Fibroblast of villous mesenchyme (primary cell): ENCODE measurements around the gene ANXA6. TPM values are rescaled to one million over a fixed set of nuclear protein-coding genes. Genes with fewer than 3 reads are reported as not detected.

Experiments used
- DNase-seq: peaks from one replicate; pipeline ENCODE4 v3.0.0-alpha.2; 2010; ENCODE audit warnings: low read depth
- H3K4me3 ChIP-seq: 2 replicates; pipeline ENCODE4 v1.5.1; 2011; ENCODE audit warnings: low read depth, mild to moderate bottlenecking, low read length
- total RNA-seq: library from RNA; depleted of rRNA; stranded (reverse); fragments of >200 nt; gene quantifications from 2 replicates; pipeline ENCODE4 v1.2.3, GENCODE V29; 2012
- TF ChIP-seq, protein P1 (sequence below): IDR thresholded peaks from 2 replicates; pipeline ENCODE4 v1.5.1; 2012; ENCODE audit warnings: low read depth, mild to moderate bottlenecking, low read length; ENCODE audit not compliant: insufficient read depth

Gene ANXA6
- total RNA-seq, 1 donor: 537 TPM

DNA sequence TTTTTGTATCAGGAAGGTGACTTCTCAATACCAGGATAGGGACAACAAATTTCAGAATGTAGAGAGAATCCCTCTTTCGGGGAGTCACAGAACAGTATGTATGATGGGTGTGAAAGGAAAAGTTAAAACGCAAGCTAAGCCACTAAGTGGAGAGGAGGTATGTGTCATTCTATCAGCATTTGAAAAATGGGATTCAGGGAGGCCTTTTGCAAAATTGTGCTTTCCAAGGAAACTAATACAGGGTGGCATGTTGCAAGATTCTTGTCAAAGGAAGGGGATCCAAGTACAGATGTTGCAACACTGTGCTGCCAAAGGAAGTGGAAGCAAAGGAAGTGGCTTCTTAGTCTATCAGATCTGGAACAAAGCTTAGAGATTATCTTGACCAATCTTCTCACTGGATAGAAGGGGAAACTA, 64.1 kb downstream of the ANXA6 start:
- TF ChIP-seq, protein P1, sequence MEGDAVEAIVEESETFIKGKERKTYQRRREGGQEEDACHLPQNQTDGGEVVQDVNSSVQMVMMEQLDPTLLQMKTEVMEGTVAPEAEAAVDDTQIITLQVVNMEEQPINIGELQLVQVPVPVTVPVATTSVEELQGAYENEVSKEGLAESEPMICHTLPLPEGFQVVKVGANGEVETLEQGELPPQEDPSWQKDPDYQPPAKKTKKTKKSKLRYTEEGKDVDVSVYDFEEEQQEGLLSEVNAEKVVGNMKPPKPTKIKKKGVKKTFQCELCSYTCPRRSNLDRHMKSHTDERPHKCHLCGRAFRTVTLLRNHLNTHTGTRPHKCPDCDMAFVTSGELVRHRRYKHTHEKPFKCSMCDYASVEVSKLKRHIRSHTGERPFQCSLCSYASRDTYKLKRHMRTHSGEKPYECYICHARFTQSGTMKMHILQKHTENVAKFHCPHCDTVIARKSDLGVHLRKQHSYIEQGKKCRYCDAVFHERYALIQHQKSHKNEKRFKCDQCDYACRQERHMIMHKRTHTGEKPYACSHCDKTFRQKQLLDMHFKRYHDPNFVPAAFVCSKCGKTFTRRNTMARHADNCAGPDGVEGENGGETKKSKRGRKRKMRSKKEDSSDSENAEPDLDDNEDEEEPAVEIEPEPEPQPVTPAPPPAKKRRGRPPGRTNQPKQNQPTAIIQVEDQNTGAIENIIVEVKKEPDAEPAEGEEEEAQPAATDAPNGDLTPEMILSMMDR: no peak
- H3K4me3 ChIP-seq: peak overlapping the region; percentile 14
- DNase-seq: peak; percentile 97

DNA sequence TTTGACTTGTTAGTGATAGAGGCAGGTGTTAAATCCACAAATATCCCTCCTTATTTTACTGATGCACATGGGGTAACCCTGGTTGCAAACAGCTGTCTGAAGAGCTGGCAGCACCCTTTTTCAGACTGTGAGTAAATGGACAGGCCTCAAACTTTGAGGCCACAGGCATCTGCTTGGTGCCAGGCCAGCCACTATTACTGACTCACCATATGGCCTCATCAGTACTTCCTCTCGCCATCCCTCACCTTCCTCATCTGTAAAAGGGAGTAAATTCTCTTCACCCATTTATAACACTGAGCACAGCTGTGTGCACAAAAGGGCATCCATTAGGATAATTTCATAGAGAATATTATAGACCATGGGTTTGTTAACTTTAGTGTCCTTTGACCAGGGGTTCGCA, 64.8 kb downstream of the ANXA6 start:
- no peak overlapping the region for H3K4me3 ChIP-seq

DNA sequence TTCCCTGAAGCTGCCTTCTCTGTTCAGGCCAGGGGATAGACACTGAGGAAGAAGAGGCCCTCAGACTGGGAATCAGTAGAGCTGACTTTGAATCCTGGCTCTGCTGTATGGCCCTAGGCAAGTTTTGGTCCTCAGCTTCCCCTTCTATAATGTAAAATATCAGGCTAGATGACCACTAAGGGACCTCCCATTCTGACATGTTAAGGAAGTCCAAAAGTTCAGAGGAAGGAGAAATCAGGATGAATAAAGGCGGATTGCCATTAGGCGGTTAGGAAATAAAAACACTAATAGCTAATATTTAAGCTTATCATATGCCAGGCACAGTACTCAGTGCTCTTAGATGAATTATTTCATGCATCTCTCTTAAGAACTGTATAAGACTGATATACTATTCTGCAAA, 67.9 kb downstream of the ANXA6 start:
- no peak overlapping the region for H3K4me3 ChIP-seq
- no peak for DNase-seq
- TF ChIP-seq, protein P1: no peak

More for the DNA sequence above, 64.8 kb downstream of the ANXA6 start:
- DNase-seq: peak; percentile 62
- TF ChIP-seq, protein P1: no peak

- TF ChIP-seq, protein P1: no peak
- DNase-seq: no peak
- H3K4me3 ChIP-seq: no peak overlapping the region
These were observed 68.6 kb downstream of the ANXA6 start for GRCh38 chr5:151088986-151089385.

GRCh38 chr5:151087486-151087885, 70.1 kb downstream of the ANXA6 start:
- TF ChIP-seq, protein P1: no peak
- H3K4me3 ChIP-seq: no peak overlapping the region
- DNase-seq: no peak

GRCh38 chr5:151086905-151087360, 70.6 kb downstream of the ANXA6 start:
- TF ChIP-seq, protein P1: no peak
- H3K4me3 ChIP-seq: no peak overlapping the region
- no peak for DNase-seq

GRCh38 chr5:151086192-151086869, 71.2 kb downstream of the ANXA6 start:
- DNase-seq: no peak
- TF ChIP-seq, protein P1: no peak
- H3K4me3 ChIP-seq: no peak overlapping the region
